HG02642 (cell line): ENCODE results near the gene EGLN1.
"Not testable (repeated sequence)": the region's sequence is repeated elsewhere in the genome, so short reads cannot be mapped to it uniquely, and the experiment has no call there.

Source experiments
- ATAC-seq: cut with Tn5 transposase; IDR thresholded peaks from one replicate; pipeline ENCODE4 v1.9.1; 2021; ENCODE audit warnings: mild to moderate bottlenecking; ENCODE audit not compliant: unreplicated experiment, poor library complexity

The EGLN1 gene

DNA sequence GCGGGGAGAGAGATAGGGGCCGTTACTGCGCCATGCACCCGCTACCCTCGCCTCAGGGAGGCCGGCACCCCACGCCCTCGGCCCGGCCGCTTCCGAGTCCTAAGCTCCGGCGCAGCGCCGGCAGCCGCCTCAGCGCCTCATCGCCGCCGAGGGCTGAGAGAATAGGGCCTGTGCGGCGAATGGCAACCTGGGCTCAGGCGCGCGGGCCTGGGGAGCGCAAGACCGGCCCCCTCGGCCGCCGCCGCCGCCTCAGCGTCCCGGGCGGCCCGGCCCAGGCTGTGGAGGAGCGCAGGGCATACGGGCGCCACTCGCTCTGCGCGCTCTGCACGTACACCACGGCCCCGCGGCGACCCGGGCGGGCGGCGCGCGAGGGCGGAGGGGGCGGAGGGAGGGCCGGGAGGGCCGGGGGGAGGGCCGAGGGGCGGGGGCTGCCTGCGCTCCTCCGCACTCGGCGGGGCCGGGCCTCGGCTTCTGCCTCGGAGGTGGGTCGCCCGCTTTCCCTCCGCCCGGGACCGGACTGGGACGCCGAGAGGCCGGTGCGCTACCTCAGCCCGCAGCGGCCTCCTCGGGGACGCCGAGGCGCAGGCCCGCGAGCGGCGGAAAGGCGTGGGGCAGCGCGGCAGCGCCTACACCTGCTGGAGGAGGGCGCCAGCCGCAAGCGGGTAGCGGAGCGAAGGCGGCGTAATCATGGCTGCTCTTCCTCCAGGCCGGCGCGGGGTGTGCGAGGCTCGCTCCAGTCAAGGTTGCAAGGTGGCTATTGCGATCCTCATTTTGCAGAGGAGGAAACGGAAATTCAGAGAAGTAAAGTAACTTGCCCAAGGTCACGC lies at the start of gene EGLN1:
EGLN1 (minus strand) TSS at position 317 of the 827 bp plus-strand sequence. CDS start 399 bp downstream, outside the sequence.
- peak; percentile 82 for ATAC-seq

DNA sequence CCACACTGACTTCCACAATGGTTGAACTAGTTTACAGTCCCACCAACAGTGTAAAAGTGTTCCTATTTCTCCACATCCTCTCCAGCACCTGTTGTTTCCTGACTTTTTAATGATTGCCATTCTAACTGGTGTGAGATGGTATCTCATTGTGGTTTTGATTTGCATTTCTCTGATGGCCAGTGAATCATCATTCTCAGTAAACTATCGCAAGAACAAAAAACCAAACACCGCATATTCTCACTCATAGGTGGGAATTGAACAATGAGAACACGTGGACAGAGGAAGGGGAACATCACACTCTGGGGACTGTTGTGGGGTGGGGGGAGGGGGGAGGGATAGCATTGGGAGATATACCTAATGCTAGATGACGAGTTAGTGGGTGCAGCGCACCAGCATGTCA lies 49.4 kb upstream of the EGLN1 start:
- ATAC-seq: not testable (repeated sequence)

DNA sequence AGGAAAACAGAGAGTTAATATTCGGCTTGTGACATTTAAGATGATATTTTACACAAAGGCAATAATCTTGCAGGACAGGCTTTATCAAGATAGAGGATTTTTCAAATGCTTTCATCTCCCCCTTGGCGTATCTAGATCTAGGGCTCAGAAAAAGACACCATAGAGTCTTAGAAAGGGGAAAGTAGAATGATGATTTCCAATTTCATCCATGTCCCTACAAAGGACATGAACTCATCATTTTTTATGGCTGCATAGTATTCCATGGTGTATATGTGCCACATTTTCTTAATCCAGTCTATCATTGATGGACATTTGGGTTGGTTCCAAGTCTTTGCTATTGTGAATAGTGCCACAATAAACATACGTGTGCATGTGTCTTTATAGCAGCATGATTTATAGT lies 48.9 kb upstream of the EGLN1 start:
- ATAC-seq: not testable (repeated sequence)

DNA sequence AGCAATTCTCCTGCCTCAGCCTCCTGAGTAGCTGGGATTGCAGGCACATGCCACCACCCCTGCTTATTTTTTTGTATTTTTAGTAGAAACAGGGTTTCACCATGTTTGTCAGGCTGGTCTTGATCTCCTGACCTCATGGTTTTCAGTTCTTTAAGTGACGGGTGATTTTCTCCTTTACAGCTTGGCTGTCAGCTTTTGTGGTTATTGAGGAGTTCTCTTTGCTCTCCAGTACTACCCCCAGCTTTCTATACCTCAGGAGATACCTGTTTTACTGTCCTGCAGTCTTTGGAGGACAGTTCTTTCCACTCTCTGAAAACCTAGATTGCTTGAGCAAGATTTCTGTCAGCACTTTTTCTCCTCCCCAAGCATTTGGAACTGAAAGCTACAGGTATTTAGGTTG lies 45.9 kb upstream of the EGLN1 start:
- no peak for ATAC-seq

DNA sequence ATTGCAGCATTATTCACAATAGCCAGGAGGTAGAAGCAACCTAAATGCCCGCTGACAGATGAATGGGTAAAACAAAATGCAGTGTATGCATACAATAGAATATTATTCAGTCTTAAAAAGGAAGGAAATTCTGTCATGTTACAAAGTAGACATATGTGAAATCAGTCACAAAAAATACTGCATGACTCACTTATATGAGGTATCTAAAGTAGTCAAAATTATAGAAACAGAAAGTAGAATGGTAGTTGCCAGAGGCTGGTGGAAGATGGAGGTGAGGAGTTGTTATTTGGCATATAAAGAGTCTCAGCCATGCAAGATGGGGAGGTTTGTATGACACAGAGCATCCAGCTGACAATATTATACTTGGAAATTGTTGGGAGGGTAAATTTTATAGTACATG lies 43.0 kb upstream of the EGLN1 start:
- no peak for ATAC-seq

DNA sequence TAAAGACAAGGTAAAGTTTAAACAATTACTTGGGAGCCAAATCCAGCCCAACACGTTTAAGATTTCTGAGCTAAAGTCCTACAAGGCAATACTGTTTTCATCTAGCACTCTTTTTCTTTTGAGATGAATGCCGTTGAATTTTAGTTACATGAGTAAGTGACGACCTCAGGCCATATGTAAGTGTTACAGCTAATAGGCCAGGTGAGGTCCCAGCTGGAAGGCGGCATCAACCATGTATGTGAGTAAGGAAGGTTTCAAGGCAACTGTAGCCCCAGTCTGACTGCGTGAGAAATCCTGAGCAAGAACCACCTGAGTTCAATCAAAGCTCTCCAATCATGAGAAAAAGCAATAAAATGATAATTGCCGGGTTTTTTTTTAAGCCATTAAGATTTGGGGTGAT lies 41.5 kb upstream of the EGLN1 start:
- ATAC-seq: no peak

DNA sequence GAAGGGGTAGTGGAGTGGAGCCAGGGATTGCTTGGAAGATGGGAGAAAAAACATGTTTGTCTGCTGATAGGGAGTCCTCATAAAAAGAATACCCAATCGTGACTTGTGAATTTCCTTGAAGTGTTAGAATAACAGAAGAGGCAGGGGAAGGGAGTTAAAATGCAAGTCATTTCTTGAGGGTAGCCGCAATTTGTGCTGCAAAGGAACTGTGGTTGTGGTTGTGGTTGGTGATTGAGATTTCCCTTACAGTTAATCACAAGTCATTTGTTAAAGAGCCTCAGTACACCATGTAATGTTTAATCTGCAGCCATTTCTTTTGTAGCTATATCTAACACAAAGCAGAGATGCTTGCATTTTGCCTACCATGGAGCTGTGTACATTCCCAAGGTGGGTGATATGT lies 38.5 kb upstream of the EGLN1 start:
- peak; percentile 65 for ATAC-seq

DNA sequence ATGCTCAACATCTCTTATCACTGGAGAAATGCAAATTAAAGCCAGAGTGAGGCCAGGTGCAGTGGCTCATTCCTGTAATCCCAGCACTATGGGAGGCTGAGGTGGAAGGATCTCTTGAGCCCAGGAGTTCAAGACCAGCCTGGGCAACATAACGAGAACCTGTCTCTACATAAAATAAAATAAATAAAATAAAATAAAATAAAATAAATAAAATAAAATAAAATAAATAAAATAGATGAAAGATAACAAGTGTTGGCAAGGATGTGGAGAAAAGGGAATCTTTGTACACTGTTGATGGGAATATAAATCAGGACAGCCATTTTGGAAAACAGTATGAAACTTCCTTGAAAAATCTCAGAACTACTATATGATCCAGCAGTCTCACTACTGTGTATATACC lies 37.4 kb upstream of the EGLN1 start:
- not testable (repeated sequence) for ATAC-seq

DNA sequence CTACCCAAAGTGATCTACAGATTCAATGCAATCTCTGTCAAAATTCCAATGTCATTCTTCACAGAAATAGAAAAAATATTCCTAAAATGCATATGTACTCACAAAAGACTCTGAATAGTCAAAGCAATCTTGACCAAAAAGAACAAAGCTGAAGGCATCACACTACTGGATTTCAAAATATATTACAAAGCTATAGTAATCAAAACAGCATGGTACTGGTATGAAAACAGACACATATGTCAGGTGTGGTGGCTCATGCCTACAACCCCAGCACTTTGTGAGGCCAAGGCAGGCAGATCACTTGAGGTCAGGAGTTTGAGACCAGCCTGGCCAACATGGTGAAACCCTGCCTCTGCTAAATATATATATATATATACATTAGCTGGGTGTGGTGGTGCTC lies 35.9 kb upstream of the EGLN1 start:
- ATAC-seq: not testable (repeated sequence)

DNA sequence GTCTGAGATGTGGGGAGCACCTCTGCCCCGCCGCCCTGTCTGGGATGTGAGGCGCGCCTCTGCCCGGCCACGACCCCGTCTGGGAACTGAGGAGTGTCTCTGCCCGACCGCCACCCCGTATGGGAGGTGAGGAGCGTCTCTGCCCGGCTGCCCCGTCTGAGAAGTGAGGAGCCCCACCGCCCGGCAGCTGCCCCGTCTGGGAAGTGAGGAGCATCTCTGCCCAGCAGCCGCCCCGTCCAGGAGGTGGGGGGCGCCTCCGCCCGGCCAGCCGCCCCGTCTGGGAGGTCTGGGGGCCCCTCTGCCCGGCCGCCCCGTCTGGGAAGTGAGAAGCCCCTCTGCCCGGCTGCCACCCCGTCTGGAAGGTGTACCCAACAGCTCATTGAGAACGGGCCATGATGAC lies 32.0 kb upstream of the EGLN1 start:
- not testable (repeated sequence) for ATAC-seq

DNA sequence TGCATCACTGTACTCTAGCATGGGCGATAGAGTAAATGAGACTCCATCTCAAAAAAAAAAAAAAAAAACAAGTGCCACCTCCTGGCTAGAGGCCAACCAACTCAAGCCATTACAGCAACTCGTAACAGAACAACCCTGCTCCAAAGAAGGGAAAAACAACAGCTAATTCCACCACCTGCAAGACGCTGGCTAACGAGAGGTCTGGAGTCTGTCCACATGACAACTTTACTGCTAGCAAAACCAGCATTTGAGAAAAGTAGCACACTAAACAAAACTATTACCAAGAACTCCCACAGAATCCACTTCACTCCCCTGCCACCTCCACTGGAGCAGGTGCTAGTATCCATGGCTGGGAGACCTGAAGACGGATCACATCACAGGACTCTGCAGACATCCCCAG lies 24.1 kb upstream of the EGLN1 start:
- no peak for ATAC-seq

DNA sequence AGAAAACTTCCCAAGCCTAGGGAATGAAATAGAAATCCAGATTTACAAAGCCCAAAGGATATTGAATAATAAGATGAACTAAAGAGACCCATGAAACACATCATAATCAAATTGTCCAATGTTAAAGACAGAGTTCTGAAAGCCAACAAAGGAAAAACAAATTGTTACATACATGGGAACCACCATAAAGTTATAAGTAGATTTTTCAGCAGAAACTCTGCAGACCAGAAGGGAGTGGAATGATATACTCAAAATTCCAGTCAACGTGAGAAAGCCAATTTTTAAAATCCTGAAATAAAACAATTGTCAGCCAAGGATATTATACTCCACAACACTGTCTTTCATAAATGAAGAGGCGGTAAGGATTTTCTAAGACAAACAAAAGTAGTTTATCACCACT lies 22.0 kb upstream of the EGLN1 start:
- ATAC-seq: no peak

DNA sequence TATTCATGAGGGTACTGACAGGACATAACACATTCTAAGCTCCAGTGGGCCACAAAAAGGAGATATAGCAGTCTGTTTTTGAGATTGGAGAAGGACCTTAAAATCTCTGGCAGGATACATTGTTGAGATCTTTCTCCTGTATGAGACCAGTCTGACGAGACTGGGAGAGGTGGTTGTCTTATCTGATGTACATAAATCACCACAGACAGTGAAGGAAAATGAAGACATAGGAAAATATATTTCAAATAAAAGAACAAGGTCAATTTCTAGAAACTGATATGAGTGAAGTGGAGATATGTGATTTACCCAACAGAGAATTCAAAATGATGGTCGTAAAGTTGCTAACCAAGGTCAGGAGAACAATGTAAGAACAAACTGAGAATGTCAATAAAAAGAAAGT lies 21.3 kb upstream of the EGLN1 start:
- no peak for ATAC-seq

DNA sequence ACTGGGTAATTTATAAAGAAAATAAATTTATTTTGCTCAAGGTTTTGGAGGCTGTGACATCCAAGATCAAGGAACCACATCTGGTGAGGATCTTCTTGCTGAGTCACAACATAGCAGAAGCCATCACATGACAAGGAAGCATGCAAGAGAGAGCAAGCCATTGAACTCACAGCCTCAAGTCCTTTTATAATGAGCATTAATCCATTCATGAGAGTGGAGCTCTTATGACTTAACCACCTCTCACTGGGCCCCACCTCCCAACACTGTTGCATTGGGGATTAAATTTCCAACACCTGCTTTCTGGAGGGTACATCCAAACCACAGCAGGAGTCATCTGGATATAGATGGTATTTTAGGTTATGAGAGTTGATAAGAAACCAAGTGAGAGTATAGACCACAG lies 20.6 kb upstream of the EGLN1 start:
- no peak for ATAC-seq

DNA sequence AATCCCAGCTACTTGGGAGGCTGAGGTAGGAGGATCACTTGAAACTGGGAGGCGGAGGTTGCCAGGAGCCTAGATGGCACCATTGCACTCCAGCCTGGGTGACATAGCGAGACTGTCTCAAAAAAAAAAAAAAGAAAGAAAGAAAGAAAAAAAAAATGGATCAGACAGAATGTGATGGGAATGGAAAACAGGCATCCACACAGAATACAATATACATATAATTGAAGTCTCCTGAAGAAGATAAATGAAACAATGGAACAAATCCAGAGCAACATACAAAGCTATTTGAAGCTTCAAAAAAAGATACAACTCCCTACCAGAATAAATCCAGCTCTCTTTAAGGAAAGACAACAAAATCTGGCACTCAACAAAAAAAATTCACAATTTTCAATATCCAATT lies 10.9 kb upstream of the EGLN1 start:
- ATAC-seq: no peak

DNA sequence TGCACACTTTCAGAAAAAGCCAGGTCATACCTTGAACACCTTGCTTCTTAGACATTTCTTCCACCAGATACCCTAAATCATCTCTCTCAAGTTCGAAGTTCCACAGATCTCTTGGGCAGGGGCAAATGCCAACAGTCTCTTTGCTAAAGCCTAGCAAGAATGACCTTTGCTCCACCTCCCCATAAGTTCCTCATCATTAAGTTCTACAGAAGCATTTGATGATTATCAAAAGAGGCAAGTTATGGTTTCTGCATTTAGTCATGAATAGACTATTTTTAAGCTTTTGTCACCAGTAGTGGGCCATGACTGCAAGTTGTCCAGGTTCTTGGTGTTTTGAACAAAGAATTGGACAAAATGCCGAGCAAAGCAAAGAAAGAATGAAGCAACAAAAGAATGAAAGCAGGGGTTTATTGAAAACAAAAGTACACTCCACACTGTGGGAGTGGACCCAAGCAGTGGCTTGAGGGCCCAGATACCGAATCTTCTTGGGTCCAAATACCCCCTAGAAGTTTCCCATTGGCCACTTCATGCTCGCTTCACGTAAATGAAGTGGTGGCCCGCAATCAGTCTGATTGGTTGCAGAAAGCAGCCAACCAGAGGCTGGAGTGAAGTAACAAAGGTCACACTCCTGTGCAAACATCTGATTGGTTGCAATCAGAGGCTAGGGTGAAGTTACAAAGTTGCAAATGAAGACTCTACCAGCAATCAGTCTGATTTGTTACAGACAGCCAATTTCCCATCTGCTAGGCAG lies 9.8 kb upstream of the EGLN1 start:
- ATAC-seq: no peak

DNA sequence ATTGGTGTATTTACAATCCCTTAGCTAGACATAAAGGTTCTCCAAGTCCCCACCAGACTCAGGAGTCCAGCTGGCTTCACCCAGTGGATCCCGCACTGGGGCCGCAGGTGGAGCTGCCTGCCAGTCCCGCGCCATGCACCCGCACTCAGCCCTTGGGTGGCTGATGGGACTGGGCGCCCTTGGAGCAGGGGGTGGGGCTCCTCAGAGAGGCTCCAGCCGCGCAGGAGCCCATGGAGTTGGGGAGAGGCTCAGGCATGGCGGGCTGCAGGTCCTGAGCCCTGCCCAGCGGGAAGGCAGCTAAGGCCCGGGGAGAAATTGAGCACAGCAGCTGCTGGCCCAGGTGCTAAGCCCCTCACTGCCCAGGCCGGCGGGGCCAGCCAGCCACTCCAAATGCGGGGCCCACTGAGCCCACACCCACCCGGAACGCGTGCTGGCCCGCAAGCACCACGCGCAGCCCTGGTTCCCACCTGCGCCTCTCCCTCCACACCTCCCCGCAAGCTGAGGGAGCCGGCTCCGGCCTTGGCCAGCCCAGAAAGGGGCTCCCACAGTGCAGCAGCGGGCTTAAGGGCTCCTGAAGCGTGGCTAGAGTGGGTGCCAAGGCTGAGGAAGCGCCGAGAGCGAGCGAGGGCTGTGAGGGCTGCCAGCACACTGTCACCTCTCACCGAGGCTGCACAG lies 8.7 kb upstream of the EGLN1 start:
- ATAC-seq: not testable (repeated sequence)

DNA sequence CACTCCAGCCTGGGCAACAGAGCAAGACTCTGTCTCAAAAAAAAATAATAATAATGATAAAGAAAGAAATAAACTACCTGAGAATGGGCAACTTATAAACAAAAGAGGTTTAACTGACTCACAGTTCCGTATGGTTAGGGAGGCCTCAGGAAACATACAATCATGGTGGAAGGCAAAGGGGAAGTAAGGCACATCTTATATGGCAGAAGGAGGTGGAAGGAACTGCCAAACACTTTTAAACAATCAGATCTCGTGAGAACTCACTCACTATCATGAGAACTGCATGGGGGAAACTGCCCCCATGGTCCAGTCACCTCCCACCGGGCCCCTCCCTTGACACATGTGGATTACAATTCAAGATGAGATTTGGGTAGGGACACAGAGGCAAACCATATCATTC lies 6.3 kb upstream of the EGLN1 start:
- no peak for ATAC-seq

DNA sequence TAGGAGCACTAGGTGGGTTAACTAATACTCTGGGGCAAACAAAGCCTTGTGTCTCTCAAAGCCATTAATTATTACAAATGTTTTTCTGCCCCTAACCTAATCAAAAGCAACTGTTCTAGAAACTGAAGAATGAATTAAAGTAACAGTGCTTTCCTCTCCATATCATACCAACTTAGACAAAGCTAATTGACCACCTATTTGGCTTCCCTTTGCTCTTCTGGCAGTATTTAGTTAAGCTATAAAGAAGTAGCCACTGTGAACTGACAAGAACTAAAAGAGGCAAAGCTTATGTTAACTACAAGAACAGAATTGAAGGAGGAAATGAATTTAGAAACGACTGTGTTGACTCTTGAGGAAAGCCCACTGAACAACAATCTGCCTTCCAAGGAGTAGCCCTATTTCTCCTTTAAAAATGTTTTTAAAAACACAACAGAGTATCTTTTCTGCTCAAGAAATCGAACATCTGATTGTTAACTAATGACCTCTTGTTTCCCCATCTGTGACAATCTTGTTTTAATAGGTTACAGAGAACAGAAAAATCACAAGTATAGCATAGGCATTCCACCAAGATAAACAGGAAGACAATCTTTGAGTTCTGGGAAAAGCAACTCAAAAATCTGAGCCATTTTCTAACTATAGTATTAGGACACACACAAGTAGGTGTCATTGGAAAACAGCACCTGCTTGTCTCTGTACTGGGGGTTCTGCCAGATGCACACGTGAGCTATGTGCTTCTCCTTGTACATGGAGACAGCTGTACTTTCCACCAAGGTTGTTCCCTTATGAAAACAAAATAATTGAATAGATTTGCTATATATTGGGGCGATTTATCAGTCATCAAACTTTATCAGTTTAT lies 3.1 kb upstream of the EGLN1 start:
- no peak for ATAC-seq

DNA sequence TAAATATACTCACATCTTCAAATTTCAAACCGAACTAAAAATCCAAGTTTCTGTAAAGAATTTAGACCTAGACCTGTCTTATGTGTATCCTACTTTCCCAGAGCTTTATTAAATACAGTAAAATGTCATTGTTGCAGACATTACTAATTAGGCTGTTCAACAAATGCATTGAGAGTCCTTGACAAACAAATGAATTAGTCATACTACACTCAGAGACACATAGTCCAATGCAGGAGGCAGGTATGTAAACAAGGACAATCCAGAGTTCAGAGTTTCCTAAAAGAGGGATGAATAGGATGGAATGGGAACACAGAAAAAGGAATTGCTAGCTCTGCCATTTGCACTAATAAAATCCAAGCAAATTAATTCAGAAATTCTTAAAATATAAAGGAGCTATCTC lies 1.6 kb upstream of the EGLN1 start:
- no peak for ATAC-seq
